Heart left ventricle (tissue), 13 donors: ENCODE results near the gene KDM3A.

Experiments
- POLR2A ChIP-seq, 2 donors: fragments of 450-650 bp; IDR thresholded peaks; one replicate each; pipeline ENCODE4 v1.6.1; 2017; ENCODE audit warnings: antibody characterized with exemption in 2 of 2, mild to moderate bottlenecking in 2 of 2, moderate library complexity in 2 of 2
- TF ChIP-seq, protein P1 (sequence below), 12 donors: fragments of 200-600 bp; sonication (generic) in 4 of 12; IDR thresholded peaks; one replicate each; pipeline versions ENCODE4 v1.5.0 to v1.8.0; 2018 to 2022; ENCODE audit warnings: antibody characterized with exemption in 12 of 12, mild to moderate bottlenecking in 5 of 12
- donor health status: ischemic (EF 13 %, LVEDD 7.1; RV severe dilation, severe dysfunction).
- donor health status: DM: no; HTN: yes; CAD: no.
- donor health status: DM: no; HTN: no; CAD: no.
- donor health status: ischemic (EF 25% LVEDD 6.9; RV normal size, moderate dysfunction).
- donor health status: ischemic (EF 25% LVEDD 5.7; RV mildly dilated, moderate dysfunction).
- donor health status: ischemic (EF 35%, LVEDD 5.7; RV mildly dilated, moderate dysfunction).
- donor health status: nonischemic (EF 11% LVEDD 7.7; RV severe dilation, severe dysfunction).
- donor health status: DM: yes; HTN: yes; CAD: no.
- donor health status: PGD.
- donor health status: ischemic (EF 29% LVEDD 5.4; RV normal size, mild dysfunction).
- donor health status: nonischemic (EF 23%, LVEDD 6.1; RV moderate dilation, normal function).

GRCh38 chr2:86482034-86482433, 40.9 kb downstream of the KDM3A start:
- TF ChIP-seq, protein P1, sequence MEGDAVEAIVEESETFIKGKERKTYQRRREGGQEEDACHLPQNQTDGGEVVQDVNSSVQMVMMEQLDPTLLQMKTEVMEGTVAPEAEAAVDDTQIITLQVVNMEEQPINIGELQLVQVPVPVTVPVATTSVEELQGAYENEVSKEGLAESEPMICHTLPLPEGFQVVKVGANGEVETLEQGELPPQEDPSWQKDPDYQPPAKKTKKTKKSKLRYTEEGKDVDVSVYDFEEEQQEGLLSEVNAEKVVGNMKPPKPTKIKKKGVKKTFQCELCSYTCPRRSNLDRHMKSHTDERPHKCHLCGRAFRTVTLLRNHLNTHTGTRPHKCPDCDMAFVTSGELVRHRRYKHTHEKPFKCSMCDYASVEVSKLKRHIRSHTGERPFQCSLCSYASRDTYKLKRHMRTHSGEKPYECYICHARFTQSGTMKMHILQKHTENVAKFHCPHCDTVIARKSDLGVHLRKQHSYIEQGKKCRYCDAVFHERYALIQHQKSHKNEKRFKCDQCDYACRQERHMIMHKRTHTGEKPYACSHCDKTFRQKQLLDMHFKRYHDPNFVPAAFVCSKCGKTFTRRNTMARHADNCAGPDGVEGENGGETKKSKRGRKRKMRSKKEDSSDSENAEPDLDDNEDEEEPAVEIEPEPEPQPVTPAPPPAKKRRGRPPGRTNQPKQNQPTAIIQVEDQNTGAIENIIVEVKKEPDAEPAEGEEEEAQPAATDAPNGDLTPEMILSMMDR (IDR thresholded peaks at IDR 0.05) = no peak
- no peak for TF ChIP-seq POLR2A (IDR thresholded peaks at IDR 0.05)
